ENCODE data around the gene GPLD1.
"Not testable (repeated sequence)": the region's sequence is repeated elsewhere in the genome, so short reads cannot be mapped to it uniquely, and the experiment has no call there.

GPLD1 gene

GRCh38 chr6:24454452-24454851 is 34.9 kb downstream of the GPLD1 start:
- no peak for DNase-seq (ENCODE audit: low read depth in 2 of 2)

- DNase-seq (ENCODE audit: low read depth in 2 of 2), result no peak
Measured at GRCh38 chr6:24453921-24454320, 35.5 kb downstream of the GPLD1 start.

GRCh38 chr6:24451581-24452388 is 37.6 kb downstream of the GPLD1 start:
- DNase-seq (ENCODE audit: low read depth in 2 of 2), result no peak

- no peak for DNase-seq (ENCODE audit: low read depth in 2 of 2)
Measured at GRCh38 chr6:24448828-24449525, 40.4 kb downstream of the GPLD1 start.

- DNase-seq (ENCODE audit: low read depth in 2 of 2), result no peak
Measured at GRCh38 chr6:24448396-24448795, 41.0 kb downstream of the GPLD1 start.

- no peak for DNase-seq (ENCODE audit: low read depth in 2 of 2)
Measured at GRCh38 chr6:24446670-24447069, 42.7 kb downstream of the GPLD1 start.

GRCh38 chr6:24445704-24446103 is 43.7 kb downstream of the GPLD1 start:
- DNase-seq (ENCODE audit: low read depth in 2 of 2), result no peak

GRCh38 chr6:24444588-24444987 is 44.8 kb downstream of the GPLD1 start:
- DNase-seq (ENCODE audit: low read depth in 2 of 2), result no peak

GRCh38 chr6:24441599-24441904 is 47.8 kb downstream of the GPLD1 start:
- DNase-seq (ENCODE audit: low read depth in 2 of 2), result no peak

GRCh38 chr6:24440897-24441598 is 48.3 kb downstream of the GPLD1 start:
- no peak for DNase-seq (ENCODE audit: low read depth in 2 of 2)

GRCh38 chr6:24439858-24440539 is 49.4 kb downstream of the GPLD1 start:
- DNase-seq (ENCODE audit: low read depth in 2 of 2), result no peak

- DNase-seq (ENCODE audit: low read depth in 2 of 2), result no peak
Measured at GRCh38 chr6:24436979-24437378, 52.4 kb downstream of the GPLD1 start.

GRCh38 chr6:24432611-24433010 is 56.8 kb downstream of the GPLD1 start:
- DNase-seq (ENCODE audit: low read depth in 2 of 2), result no peak

- peak in 1 of 2 donors; percentile 21 for DNase-seq (ENCODE audit: low read depth in 2 of 2)
Measured at GRCh38 chr6:24431045-24431451, 58.3 kb downstream of the GPLD1 start.

- DNase-seq (ENCODE audit: low read depth in 2 of 2), result no peak
Measured at GRCh38 chr6:24430086-24430485, 59.3 kb downstream of the GPLD1 start.

- no peak for DNase-seq (ENCODE audit: low read depth in 2 of 2)
Measured at GRCh38 chr6:24429146-24429545, 60.2 kb downstream of the GPLD1 start.

GRCh38 chr6:24428615-24429014 is 60.8 kb downstream of the GPLD1 start:
- no peak for DNase-seq (ENCODE audit: low read depth in 2 of 2)

- no peak for DNase-seq (ENCODE audit: low read depth in 2 of 2)
Measured at GRCh38 chr6:24426729-24427446, 62.5 kb downstream of the GPLD1 start.

- no peak for DNase-seq (ENCODE audit: low read depth in 2 of 2)
Measured at GRCh38 chr6:24425091-24425490, 64.3 kb downstream of the GPLD1 start.

GRCh38 chr6:24419526-24419925 is 69.9 kb downstream of the GPLD1 start:
- DNase-seq (ENCODE audit: low read depth in 2 of 2), result no peak

GRCh38 chr6:24415753-24416152 is 73.6 kb downstream of the GPLD1 start:
- DNase-seq (ENCODE audit: low read depth in 2 of 2), result no peak

- DNase-seq (ENCODE audit: low read depth in 2 of 2), result not testable (repeated sequence)
Measured at GRCh38 chr6:24414531-24414930, 74.8 kb downstream of the GPLD1 start.

Data from stimulated activated CD4-positive, alpha-beta T cell treated with anti-CD3 and anti-CD28 coated beads, Interleukin-1b, Interleukin-23, amount 100 ng/mL, for 4 hours (primary cell).